Fibroblast of gingiva (primary cell): ENCODE results near the gene RBM23.
"Not testable (repeated sequence)": the region's sequence is repeated elsewhere in the genome, so short reads cannot be mapped to it uniquely, and the experiment has no call there.

Experiments used
- DNase-seq: peaks from one replicate; pipeline ENCODE4 v3.0.0-alpha.2; 2011; ENCODE audit warnings: low read depth

The RBM23 gene

GRCh38 chr14:22864979-22865378, 54.0 kb downstream of the RBM23 start:
- no peak for DNase-seq

DNA sequence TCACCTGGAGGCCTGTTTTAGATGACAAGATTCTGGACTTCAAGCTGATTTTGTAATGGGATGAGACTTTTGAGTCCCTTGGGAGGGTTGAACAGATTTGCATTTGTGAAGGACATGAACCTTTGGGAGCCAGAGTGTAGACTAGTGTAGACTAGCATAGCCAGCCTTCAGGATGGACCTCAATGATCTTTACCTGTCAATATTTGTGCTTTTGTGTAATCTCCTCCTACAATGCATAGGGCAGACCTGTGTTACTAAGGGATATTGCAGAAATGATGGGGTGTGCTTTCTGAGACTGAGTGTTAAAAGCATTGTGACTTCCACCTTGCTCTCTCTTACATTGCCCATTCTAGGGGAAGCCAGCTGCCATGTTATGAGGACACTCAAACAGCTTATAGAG, 57.3 kb downstream of the RBM23 start:
- no peak for DNase-seq

- DNase-seq: not testable (repeated sequence)
Measured at GRCh38 chr14:22860377-22860776, 58.6 kb downstream of the RBM23 start.

DNA sequence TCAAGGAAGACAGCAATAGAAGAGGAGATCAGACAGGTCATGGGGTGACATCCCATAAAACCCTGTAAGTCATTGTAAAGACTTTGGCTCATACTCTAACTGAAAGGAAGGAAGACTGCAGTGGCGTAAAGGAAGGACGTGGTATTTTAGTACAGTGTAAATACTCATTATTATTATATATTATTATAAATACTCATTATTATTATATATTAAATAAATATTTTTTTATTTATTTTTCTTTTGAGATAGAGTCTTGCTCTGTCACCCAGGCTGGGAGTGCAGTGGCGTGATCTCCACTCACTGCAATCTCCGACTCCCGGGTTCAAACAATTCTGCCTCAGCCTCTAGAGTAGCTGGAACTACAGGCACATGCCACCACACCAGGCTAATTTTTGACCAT, 62.5 kb downstream of the RBM23 start:
- DNase-seq: no peak

DNA sequence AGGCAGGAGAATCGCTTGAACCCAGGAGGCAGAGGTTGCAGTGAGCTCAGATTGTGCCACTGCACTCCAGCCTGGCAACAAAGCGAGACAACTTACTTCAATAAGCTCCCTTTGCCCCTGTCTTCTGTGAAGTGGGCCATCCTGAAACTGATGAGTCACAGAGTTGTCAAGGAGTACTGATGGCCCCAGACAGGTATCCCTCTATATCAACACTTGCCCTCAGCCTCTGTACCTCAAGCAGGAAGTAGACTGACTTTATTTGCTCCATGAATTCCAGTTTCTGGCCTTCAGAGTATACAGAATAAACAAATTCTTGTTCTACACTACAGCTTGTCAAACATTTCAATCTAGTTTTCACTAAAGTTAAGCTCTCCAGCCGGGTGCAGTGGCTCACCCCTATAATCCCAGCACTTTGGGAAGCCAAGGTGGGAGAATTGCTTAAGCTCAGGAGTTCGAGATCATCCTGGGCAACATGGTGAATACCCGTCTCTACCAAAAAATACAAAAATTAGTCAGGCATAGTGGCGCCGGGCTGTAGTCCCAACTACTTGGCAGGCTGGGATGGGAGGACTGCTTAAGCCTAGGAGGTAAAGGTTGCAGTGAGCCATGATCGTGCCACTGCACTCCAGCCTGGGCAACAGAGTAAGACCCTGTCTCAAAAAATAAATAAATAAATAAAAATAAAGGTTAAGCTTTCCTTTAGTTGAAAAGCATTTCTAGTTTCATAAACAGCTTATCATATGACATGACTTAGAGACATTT, 63.8 kb downstream of the RBM23 start:
- DNase-seq: no peak

DNA sequence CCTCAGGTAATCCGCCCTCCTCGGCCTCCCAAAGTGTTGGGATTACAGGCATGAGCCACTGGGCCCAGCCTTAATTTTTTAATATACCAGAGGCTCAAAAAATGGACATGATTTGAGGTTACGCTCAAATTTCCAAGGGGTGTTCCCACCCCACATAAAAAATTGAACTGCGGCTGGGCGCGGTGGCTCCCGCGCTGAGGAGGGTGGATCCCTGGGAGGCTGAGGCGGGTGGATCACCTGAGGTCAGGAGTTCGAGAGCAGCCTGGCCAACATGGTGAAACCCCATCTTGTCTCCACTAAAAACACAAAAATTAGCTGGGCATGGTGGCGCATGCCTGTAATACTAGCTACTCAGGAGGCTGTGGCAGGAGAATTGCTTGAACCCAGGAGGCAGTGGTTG, 64.7 kb downstream of the RBM23 start:
- DNase-seq: not testable (repeated sequence)

GRCh38 chr14:22852940-22853767, 65.8 kb downstream of the RBM23 start:
- DNase-seq: peak; percentile 81

DNA sequence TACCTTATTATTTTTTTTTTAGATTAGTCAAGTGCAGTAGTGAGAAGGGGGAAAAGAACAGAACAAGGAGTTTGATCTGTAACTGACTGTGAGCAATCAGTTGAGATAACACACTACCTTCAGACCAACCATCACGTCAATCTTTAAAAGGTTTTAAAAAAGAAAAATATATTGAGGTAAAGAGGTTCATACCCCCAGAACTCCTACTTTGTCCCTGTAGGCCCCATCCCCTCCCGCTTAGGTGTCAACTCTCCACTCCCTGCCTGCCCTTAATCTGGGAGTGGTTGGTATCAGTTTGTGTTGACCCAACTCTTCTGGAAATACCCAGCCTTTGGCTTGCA, 66.4 kb downstream of the RBM23 start:
- no peak for DNase-seq

DNA sequence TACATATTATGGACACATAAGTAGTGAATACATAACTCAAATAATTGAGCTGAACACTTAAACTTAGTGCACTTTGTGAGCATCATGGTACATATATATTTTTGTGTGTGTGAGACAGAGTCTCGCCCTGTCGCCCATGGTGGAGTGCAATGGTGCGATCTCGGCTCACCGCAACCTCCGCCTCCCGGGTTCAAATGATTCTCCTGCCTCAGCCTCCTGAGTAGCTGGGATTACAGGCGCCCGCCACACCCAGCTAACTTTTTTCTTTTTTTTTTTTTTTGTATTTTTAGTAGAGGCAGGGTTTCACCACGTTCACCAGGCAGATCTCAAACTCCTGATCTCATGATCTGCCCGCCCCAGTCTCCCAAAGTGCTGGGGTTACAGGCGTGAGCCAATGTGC, 66.8 kb downstream of the RBM23 start:
- not testable (repeated sequence) for DNase-seq

DNA sequence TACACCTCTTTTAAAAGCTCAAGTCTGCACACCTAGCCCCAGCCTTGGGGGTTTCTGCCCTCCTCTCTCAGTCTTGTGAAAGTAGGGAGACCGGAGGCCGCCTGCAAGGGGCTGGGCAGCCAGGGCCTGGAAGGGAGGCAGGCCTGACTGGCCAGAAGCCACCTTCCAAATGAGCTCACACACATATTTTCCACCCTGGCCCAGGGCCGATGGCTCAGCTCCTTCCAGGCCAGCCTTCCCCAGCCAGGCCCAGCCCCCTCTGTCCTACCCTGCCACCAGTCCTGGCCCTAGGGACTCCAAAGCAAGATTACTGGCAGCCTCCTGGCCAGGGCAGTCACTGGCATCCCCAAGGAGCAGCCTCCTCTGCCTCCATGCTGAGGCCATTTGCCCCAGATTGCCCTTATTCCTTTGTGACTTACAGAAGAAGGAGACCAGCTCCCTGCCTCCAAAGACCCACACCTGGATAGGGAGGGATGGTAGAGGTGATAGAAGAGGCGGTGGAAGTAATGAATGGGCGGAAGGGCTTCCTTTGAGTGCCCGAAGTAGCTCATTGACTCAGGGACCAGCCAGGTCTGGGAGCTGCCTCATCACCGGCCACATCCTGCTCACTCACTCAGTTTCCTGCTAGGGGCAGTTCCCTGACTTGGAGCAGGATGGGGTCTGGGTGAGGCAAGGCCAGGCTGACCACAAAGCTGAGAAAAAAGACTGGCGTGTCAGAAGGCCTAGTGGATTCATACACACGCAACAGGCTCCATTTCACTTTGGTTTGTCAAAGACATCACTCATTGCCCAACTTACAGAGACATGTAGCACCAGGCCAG, 67.8 kb downstream of the RBM23 start:
- peak; percentile 97 for DNase-seq

GRCh38 chr14:22849212-22849819, 69.6 kb downstream of the RBM23 start:
- peak; percentile 92 for DNase-seq

DNA sequence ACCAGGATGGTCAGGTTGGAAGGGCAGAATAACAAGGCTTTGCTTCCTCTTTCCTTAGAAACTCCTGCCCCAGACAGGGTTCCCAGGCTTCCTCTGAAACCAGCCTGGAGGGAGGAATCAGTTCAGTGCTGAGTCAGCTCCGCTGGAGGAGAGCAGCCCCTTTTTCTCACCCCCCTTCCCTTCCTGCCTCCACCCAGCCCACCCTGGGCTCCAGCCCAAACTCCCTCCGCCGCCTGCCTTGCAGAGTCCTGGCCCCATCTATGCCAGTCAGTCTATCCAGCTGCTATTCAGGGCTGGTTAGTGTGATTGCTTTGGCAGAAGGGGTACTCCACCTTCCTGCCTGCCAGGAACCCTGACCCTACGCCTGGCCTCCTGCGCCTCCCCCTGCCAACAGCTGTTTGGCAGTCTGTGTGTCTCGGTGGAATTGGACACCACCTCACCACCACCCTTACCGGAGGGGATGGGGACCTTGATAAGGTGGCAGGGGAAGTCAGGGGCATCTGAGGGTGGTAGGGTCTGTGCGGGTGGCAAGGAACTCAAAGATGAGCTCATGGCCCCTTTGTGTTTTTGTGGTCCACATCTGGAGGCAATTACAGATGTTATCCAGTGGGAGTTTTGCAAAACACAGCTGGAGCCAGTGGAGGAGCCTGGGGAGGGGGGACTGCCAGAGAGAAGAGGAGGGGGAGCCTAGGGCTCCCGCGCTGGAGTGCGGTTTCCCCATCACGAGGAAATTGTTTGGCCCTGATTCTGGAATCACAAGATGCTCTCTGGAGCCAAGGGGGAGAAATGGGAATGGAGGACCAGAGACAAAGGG, 70.4 kb downstream of the RBM23 start:
- peak; percentile 99 for DNase-seq

DNA sequence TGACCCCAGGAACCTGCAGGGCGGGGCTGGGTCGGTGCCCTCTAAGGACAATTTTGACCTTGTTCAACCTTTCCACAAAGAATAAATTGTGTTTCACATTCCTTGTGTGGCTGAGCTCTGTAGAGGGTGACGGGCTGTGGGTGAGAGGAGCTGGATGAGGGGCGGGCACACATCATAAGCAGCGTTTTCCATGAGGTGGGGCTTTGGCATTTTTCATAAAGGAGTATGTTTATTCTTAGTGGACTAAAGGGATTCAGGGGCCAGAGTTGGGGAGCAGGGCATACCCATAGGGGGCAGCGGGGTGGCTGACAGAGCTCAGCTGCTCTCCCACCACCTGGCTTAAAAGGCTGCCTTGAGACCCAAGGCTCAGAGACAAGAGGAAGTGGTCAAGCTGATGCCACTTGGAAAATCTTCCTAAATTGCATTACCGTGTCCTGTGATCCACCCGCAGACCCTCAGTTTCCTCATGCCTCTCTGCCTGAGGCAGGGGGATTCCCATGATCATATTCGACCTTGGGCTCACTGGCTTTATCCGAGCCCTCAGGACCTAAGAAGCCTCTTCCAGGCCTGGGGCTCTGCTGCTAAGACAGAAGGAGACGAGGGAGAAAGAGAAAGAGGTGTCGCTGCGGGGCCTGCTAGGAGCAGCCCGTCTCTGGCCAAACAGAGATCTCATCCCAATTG, 71.1 kb downstream of the RBM23 start:
- DNase-seq: peak; percentile 74

DNA sequence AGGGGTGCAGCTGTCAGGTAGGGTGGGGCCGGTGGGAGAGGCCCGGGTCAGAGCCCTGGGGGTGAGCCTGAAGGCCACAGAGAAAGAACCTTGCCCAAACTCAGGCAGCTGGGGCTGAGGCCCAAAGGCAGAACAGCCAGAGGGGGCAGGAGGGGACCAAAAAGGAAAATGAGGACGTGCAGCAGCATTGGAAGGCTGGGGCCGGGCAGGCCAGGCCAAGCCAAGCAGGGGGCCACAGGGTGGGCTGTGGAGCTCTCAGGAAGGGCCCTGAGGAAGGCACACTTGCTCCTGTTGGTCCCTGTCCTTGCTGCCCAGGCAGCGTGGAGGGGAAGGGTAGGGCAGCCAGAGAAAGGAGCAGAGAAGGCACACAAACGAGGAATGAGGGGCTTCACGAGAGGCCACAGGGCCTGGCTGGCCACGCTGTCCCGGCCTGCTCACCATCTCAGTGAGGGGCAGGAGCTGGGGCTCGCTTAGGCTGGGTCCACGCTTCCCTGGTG, 72.1 kb downstream of the RBM23 start:
- DNase-seq: no peak

- DNase-seq: no peak
Measured at GRCh38 chr14:22845821-22846625, 72.9 kb downstream of the RBM23 start.

DNA sequence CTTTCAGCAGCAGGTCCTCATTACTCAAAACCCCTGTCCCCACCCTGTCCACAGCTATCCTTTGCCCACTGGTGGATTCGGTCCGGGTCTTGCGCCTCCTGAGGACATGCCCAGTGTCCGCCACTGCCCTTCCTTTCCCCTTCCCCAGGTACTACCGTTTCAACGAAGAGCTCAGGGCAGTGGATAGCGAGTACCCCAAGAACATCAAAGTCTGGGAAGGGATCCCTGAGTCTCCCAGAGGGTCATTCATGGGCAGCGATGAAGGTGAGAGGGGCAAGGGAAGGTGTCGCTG, 73.9 kb downstream of the RBM23 start:
- no peak for DNase-seq

DNA sequence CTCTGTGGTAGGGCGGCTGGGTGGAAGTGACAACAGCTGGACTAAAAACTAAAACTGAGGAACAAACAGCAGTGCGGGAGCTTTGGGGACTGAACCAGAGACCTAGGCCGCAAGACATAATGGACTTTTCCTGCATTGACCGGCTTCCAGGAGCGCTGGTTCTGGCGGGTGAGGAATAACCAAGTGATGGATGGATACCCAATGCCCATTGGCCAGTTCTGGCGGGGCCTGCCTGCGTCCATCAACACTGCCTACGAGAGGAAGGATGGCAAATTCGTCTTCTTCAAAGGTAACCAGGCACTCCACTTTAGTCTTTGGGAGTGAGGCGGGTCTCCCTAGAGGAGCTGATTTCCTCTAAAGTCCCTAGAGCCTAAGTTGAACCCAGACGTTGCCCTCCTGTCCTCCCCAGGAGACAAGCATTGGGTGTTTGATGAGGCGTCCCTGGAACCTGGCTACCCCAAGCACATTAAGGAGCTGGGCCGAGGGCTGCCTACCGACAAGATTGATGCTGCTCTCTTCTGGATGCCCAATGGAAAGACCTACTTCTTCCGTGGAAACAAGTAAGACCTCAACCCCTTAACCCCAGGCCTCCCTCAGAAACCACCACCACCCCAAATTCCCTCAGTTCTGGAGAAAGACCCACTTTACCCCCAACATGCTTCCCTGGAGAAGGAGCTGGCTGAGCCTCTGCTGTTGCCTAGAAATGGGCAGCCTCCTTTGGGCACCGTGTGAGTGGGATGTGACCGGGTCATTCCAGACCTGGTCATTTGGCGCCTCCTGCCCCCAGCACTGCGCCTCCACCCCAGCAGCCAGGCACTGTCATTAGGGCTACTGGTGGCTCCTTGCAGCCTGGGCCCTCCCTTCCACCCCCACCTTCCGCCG, 74.5 kb downstream of the RBM23 start:
- no peak for DNase-seq
